Aorta (tissue), 4 donors: ENCODE results near the gene MTERF2. TPM values are rescaled to one million over a fixed set of nuclear protein-coding genes. Genes with fewer than 3 reads are reported as not detected.

Experiments used
- polyA plus RNA-seq, 2 donors: library from polyadenylated mRNA; stranded (reverse); fragments of 200-250 nt; gene quantifications; one replicate each; pipeline ENCODE4 v1.2.3, GENCODE V29; 2013
- total RNA-seq, 2 donors: library from RNA; stranded (reverse); fragmentation: NEBNext Ultra II Directional; extraction: Animal tissue kit (Norgen Biotek cat#: 25700); gene quantifications; one replicate each; pipeline ENCODE4 v1.2.1, GENCODE V29; 2021
- donor health status: healthy with polysubstance abuse.
- donor health status: Bipolar disorder and iron deficiency.
- donor health status: DM: no; HTN: no; CAD: no.
- donor health status: DM: yes; HTN: yes; CAD: no.

MTERF2 gene
- total and polyA plus RNA-seq, 4 donors = 6.5 to 20.1 (median 9.8) TPM

Other genes with a start within 250 kb of the MTERF2 start
- gene RIC8B, start 212.5 kb downstream of the MTERF2 start, total RNA-seq = 10 to 100 TPM; 18.1 to 21.4 TPM
- gene RIC8B, start 212.5 kb downstream of the MTERF2 start, polyA plus RNA-seq = 1 to 10 TPM; 5.8 to 6.0 TPM
- gene TMEM263, start 31.2 kb downstream of the MTERF2 start, total RNA-seq = 10 to 100 TPM; 55.5 to 78.9 TPM
- gene TMEM263, start 31.2 kb downstream of the MTERF2 start, polyA plus RNA-seq = 10 to 100 TPM; 30.2 to 40.2 TPM
- 10 to 100 TPM; 22.0 to 40.6 TPM for gene CRY1, start 106.4 kb upstream of the MTERF2 start, total RNA-seq
- gene CRY1, start 106.4 kb upstream of the MTERF2 start, polyA plus RNA-seq = 1 to 10 TPM; 7.5 to 8.7 TPM